Neural progenitor cell (in vitro differentiated cells): ENCODE measurements around the gene SMG6.

Experiments
- CTCF ChIP-seq: fragments of 200-600 bp; sonication (generic); IDR thresholded peaks from 2 replicates; pipeline ENCODE4 v1.5.1; 2017; ENCODE audit warnings: antibody characterized with exemption, mild to moderate bottlenecking
- EZH2phosphoT487 ChIP-seq: fragments of 200-600 bp; sonication (generic); IDR thresholded peaks from 2 replicates; pipeline ENCODE4 v1.6.1; 2017; ENCODE audit warnings: antibody characterized with exemption

- TF ChIP-seq CTCF (no peak), EZH2phosphoT487 (no peak)
Measured at GRCh38 chr17:2034157-2034556, 269.4 kb downstream of the SMG6 start.
